ENCODE results near the gene TEPSIN. TPM values are rescaled to one million over a fixed set of nuclear protein-coding genes. Genes with fewer than 3 reads are reported as not detected.

The TEPSIN gene
- total and polyA plus RNA-seq, 2 of the 8 experiments (the other 6 are each of a cell fraction or from before 2014, with no cell fraction given): 22.9 to 28.0 TPM

- TF ChIP-seq ATF3 (IDR thresholded peaks at IDR 0.05; ENCODE audit: insufficient read depth, low read depth, low read length) (no peak), EP300 (IDR thresholded peaks at IDR 0.05; ENCODE audit: borderline replicate concordance in 1 of 2, low read depth in 2 of 2, low read length in 2 of 2) (no peak), EGR1 (IDR thresholded peaks at IDR 0.05; ENCODE audit: borderline replicate concordance, low read depth, low read length) (no peak), SP4 (IDR thresholded peaks at IDR 0.05; ENCODE audit: low read length) (no peak)
These were observed 17.8 kb upstream of the TEPSIN start (continued) for GRCh38 chr17:81256616-81257015.

Measured in H1 (cell line).